Stimulated activated CD8-positive, alpha-beta memory T cell treated with anti-CD3 and anti-CD28 coated beads, Interleukin-15, amount 100 ng/mL, for 24 hours (primary cell): ENCODE results near the gene GPC6.

Experiments
- DNase-seq: peaks from one replicate; pipeline ENCODE4 v3.0.0-alpha.2; 2020; ENCODE audit warnings: low read depth

Gene GPC6

GRCh38 chr13:94351292-94351990 lies 1124.8 kb downstream of the GPC6 start:
- DNase-seq, result no peak

DNA sequence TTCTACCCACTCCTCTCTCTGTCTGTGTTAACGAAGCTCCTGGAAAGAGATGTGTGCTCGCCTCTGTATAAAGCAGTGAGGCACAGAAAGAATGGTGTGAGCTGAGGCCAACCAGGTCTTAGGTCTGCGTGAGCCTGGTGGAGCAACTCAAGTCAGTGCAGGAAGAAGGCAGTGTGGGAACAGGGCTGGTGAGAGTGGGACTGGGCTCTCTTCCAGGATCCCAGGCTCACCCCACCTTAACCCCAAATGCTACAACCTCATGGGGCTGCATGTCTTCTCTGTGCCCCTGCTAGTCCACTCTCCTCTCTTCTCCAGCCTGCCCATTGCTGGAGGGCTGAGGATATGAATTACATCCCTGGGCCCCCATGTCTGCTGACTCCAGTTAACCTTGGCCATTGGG lies 1125.5 kb downstream of the GPC6 start:
- no peak for DNase-seq

DNA sequence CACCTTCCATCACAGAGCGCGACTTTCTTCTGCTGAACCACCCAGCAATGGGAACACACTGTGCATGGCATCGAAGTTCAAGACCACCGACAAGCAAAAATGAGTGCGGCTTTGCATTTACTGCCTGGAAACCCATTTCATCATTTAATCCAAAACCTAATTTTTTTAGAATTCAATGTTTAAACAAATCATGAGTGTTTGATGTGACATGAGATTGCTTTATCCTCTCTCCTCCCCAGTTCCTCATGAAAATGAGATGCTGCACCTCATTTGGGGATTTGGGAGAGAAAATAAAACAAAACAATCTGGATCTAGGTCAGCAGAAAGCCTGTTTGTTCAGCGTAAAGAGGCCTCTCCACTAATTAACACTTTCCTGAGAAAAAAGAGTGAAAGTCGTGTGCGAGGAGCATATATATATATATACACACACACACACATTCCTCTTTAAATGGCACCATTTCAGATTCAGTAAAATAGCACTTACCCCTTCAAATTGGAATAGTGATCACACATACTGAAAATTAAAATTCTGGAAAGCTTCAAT lies 1126.6 kb downstream of the GPC6 start:
- no peak for DNase-seq

DNA sequence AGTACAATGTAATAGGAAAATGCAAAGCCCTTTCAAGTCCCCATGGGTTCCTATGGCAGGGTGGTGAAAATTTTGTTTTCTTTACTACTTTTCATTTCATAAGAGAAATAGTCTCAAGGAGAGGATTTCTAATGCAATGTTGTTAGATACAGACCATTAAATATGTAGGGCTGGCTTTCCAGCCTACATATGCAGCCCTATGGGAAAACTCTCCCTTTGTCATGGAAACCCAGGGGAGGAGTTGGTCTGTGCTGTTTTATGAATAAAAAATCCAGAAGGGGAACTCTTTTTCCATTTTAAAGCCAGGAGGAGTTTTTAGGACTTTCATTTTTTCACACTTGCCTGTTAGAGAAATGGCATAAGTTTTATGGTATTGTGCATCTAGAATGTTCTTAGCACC lies 1133.3 kb downstream of the GPC6 start:
- DNase-seq, result no peak

DNA sequence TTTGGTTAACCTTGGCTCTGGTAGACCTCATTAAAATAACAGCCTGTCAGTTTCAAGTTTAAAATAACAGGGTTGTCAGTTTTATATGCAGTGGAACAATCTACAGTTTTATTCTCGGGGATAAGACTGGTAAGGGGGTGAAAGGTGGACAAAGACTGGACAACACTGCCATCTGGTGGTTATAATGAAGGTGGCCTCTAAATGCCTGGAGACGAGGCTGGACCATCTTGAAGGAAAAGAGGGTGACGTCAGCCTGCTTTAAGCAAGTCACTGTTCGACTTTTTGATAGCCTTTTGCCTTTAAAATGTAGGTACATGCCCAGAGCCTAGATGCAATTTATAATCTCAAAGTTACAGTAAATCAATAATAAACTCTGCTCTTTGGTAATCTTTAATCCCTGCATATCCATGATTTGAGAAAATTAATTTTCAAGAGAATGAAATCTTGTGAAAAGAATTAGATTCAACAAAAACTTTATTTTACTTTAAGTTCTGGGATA lies 1135.9 kb downstream of the GPC6 start:
- DNase-seq, result no peak

GRCh38 chr13:94366677-94367076 lies 1140.1 kb downstream of the GPC6 start:
- DNase-seq, result no peak

GRCh38 chr13:94369972-94370436 lies 1143.4 kb downstream of the GPC6 start:
- no peak for DNase-seq

DNA sequence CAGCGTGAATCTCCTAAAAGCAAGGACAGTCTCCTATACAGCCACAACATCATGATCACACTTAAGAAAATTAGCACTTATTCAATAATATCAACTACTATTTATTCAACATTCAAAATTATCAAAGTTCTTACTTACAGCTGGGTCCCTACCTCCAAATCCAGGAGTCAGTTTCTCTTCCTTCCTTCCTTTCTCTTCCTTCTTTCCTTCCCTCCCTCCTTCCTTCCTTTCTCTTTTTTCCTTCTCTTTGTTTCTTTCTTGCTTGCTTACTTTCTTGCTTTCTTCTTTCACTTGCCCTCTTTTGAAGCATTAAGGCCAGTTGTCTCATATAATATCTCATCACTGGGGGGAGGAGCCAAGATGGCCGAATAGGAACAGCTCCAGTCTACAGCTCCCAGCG lies 1145.2 kb downstream of the GPC6 start:
- DNase-seq, result no peak

GRCh38 chr13:94382517-94382916 lies 1155.9 kb downstream of the GPC6 start:
- DNase-seq, result no peak

GRCh38 chr13:94382960-94383359 lies 1156.4 kb downstream of the GPC6 start:
- no peak for DNase-seq

GRCh38 chr13:94384231-94384905 lies 1157.8 kb downstream of the GPC6 start:
- DNase-seq, result no peak

DNA sequence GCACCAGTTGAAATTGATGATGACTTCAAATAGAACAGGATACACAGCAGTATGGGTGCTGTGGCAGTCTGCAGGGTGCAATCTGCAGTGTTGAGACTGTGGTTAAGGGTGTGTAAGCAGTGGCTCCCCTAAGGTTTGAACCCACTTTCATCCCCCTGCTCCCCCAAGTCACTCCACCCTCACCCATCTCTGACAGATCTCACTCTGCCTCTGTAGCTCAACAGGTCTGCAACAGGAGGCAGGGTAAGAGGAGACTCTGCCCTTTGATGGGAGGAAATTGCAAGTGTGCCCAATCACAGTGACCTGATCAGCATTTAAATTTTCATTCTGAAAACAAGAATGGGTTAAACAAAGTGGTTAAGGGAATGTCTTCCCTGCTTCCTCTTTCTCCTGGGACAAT lies 1160.4 kb downstream of the GPC6 start:
- no peak for DNase-seq

GRCh38 chr13:94389604-94390351 lies 1163.2 kb downstream of the GPC6 start:
- DNase-seq, result no peak

DNA sequence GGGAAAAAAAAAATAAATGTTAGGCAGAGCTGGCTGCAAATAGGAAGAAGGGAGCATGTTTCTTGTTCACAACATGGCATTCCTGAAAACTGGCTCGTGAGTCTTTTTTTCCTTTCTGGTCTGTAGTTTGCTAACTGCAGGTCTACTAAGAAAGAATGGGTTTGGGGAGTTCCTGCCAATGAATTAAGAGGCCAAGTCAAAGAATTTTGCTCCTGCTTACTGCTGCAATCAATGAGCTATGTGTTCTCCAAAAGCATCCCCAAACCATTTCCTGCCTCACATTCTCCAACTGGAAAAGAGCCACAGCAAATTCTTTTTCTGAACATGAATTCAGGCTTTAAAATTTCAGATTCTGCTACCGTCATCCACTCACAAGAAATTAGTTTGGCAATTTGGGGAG lies 1164.3 kb downstream of the GPC6 start:
- no peak for DNase-seq

GRCh38 chr13:94394723-94395122 lies 1168.1 kb downstream of the GPC6 start:
- DNase-seq, result no peak

- DNase-seq, result no peak
Observed at GRCh38 chr13:94395860-94396259, 1169.3 kb downstream of the GPC6 start.

GRCh38 chr13:94399812-94400211 lies 1173.2 kb downstream of the GPC6 start:
- no peak for DNase-seq

- no peak for DNase-seq
Observed at GRCh38 chr13:94400874-94401273, 1174.3 kb downstream of the GPC6 start.

DNA sequence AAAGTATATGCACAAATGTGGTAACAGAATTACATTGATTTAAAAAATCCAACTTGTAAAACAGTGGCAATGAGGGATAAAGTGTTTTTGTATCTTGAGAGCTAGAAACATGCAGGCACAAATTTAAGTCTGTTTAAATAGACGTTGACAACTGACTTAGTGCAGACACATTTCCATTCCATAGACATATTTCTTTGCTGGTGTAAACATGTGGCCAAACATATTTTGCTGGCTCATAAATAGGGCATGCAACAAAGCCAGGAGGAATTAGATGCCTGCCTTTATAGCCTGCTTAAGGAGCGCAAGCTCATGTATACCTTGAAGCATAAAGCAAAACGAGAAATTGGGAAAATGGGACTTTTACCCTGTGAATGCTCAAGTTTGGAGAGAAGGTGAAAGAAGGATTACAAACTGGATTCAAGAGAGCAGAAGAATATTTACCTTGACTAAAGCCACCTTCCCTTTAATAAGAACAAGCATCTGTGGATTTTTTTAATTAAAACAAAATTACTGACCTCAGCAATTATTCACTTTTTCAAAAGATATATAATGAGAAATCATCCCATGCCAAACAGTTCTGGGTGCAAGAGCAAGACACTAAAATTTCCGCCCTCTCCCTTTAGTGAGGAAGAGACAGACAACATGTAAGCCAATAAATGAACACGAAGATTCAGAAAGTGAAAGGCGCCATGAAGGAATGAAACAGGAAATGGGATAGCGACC lies 1181.9 kb downstream of the GPC6 start:
- no peak for DNase-seq

GRCh38 chr13:94411747-94412146 lies 1185.1 kb downstream of the GPC6 start:
- no peak for DNase-seq

DNA sequence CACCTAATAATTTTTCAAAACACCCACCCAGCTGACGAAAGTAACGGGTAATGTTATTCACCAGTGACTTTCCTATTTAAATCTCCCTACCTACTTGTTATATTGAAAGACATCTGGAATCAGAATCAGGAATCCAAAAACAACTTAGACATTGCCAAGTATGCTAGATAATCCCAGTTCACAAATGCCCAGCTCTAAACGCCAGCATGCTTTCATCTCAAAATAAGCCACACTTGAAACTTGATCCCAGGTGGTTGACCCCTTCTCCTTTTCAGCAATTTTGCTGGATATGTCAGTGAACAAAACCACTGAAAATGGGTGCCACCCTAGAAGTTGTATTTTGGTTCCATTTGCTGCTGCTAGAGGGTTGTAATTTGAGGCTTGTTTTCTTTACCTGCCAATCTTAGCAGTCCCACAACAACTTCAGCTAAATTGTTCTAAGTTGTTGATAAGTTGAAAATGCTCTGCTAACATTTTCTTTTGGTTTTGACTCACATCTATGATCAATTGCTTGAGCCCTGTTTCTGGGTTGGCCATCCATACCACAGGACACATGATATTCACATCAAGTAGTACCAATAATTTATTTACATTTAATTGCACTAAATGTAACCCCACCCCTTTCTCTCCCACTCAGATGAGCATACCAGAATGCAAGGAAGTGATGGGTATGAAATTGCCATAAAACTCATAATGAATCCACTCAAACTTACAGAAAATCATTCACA lies 1186.4 kb downstream of the GPC6 start:
- no peak for DNase-seq
